ENCODE measurements around the gene FKBP15. TPM values are rescaled to one million over a fixed set of nuclear protein-coding genes. Genes with fewer than 3 reads are reported as not detected.
A peak's percentile ranks its signal among the peaks of the same experiment; 100 is the strongest.

The FKBP15 gene
- total and polyA plus RNA-seq, 2 of the 13 experiments (the other 11 are each of a cell fraction or from before 2014, with no cell fraction given): 12.3 to 18.6 TPM

- TF ChIP-seq ZNF703 (CRISPR knock-in tag; IDR thresholded peaks at IDR 0.05; ENCODE audit: borderline replicate concordance) (no peak), ZNF18 (CRISPR knock-in tag; IDR thresholded peaks at IDR 0.05; ENCODE audit: insufficient replicate concordance) (no peak), ATF3 (CRISPR knock-in tag; IDR thresholded peaks at IDR 0.05) (0 out of 2 replicates have a peak, but pooled peaks have one; percentile 31), BHLHE40 (IDR thresholded peaks at IDR 0.05; ENCODE audit: low read length) (0 out of 2 replicates have a peak, but pooled peaks have one; percentile 6), ZNF7 (CRISPR knock-in tag; IDR thresholded peaks at IDR 0.05) (no peak), ZNF746 (CRISPR knock-in tag; IDR thresholded peaks at IDR 0.05) (0 out of 2 replicates have a peak, but pooled peaks have one; percentile 37), MAFK (conservative IDR thresholded peaks at IDR 0.05 in 1 of 2, IDR thresholded peaks at IDR 0.05 in 1 of 2; ENCODE audit: low read length in 2 of 2) (no peak), MEF2D (CRISPR knock-in tag; IDR thresholded peaks at IDR 0.05) (no peak), EP300 (IDR thresholded peaks at IDR 0.05; ENCODE audit: low read depth in 2 of 2, low read length in 2 of 2) (peak; percentile 69 to 83; a peak in 3 of 4 replicates), EP300 (CRISPR knock-in tag; IDR thresholded peaks at IDR 0.05; ENCODE audit: borderline replicate concordance) (peak; percentile 71; the same call in 1 of the 2 replicates), PHF21A (CRISPR knock-in tag; IDR thresholded peaks at IDR 0.05) (peak; percentile 52; the same call in 1 of the 2 replicates), DZIP1 (CRISPR knock-in tag; IDR thresholded peaks at IDR 0.05) (no peak)
- TF ChIP-seq, protein P1, sequence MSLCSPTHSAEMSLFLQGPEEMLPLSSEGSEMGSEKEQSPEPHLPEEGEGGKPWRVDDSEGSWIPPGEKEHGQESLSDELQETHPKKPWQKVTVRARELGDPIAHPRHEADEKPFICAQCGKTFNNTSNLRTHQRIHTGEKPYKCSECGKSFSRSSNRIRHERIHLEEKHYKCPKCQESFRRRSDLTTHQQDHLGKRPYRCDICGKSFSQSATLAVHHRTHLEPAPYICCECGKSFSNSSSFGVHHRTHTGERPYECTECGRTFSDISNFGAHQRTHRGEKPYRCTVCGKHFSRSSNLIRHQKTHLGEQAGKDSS (CRISPR knock-in tag; IDR thresholded peaks at IDR 0.05; ENCODE audit: borderline replicate concordance, low read depth): peak; percentile 80; the same call in 1 of the 2 replicates
- TF ChIP-seq, protein P2, sequence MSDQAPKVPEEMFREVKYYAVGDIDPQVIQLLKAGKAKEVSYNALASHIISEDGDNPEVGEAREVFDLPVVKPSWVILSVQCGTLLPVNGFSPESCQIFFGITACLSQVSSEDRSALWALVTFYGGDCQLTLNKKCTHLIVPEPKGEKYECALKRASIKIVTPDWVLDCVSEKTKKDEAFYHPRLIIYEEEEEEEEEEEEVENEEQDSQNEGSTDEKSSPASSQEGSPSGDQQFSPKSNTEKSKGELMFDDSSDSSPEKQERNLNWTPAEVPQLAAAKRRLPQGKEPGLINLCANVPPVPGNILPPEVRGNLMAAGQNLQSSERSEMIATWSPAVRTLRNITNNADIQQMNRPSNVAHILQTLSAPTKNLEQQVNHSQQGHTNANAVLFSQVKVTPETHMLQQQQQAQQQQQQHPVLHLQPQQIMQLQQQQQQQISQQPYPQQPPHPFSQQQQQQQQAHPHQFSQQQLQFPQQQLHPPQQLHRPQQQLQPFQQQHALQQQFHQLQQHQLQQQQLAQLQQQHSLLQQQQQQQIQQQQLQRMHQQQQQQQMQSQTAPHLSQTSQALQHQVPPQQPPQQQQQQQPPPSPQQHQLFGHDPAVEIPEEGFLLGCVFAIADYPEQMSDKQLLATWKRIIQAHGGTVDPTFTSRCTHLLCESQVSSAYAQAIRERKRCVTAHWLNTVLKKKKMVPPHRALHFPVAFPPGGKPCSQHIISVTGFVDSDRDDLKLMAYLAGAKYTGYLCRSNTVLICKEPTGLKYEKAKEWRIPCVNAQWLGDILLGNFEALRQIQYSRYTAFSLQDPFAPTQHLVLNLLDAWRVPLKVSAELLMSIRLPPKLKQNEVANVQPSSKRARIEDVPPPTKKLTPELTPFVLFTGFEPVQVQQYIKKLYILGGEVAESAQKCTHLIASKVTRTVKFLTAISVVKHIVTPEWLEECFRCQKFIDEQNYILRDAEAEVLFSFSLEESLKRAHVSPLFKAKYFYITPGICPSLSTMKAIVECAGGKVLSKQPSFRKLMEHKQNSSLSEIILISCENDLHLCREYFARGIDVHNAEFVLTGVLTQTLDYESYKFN (CRISPR knock-in tag; conservative IDR thresholded peaks at IDR 0.05): peak; percentile 68
- TF ChIP-seq, protein P3, sequence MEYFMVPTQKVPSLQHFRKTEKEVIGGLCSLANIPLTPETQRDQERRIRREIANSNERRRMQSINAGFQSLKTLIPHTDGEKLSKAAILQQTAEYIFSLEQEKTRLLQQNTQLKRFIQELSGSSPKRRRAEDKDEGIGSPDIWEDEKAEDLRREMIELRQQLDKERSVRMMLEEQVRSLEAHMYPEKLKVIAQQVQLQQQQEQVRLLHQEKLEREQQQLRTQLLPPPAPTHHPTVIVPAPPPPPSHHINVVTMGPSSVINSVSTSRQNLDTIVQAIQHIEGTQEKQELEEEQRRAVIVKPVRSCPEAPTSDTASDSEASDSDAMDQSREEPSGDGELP (IDR thresholded peaks at IDR 0.05; ENCODE audit: borderline replicate concordance, low read depth): peak; percentile 73; the same call in 1 of the 2 replicates
- TF ChIP-seq, protein P4, sequence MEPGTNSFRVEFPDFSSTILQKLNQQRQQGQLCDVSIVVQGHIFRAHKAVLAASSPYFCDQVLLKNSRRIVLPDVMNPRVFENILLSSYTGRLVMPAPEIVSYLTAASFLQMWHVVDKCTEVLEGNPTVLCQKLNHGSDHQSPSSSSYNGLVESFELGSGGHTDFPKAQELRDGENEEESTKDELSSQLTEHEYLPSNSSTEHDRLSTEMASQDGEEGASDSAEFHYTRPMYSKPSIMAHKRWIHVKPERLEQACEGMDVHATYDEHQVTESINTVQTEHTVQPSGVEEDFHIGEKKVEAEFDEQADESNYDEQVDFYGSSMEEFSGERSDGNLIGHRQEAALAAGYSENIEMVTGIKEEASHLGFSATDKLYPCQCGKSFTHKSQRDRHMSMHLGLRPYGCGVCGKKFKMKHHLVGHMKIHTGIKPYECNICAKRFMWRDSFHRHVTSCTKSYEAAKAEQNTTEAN (CRISPR knock-in tag; conservative IDR thresholded peaks at IDR 0.05): no peak
These were observed 81.8 kb downstream of the FKBP15 start (continued) for GRCh38 chr9:113139225-113139829.

All from HepG2 (cell line).